ENCODE data around the gene ZC3H6. TPM values are rescaled to one million over a fixed set of nuclear protein-coding genes. Genes with fewer than 3 reads are reported as not detected.

ZC3H6 gene
- total and polyA plus RNA-seq, 2 donors (not counting 1 experiment from before 2014, with no cell fraction given), result 2.8 to 21.9 TPM

DNA sequence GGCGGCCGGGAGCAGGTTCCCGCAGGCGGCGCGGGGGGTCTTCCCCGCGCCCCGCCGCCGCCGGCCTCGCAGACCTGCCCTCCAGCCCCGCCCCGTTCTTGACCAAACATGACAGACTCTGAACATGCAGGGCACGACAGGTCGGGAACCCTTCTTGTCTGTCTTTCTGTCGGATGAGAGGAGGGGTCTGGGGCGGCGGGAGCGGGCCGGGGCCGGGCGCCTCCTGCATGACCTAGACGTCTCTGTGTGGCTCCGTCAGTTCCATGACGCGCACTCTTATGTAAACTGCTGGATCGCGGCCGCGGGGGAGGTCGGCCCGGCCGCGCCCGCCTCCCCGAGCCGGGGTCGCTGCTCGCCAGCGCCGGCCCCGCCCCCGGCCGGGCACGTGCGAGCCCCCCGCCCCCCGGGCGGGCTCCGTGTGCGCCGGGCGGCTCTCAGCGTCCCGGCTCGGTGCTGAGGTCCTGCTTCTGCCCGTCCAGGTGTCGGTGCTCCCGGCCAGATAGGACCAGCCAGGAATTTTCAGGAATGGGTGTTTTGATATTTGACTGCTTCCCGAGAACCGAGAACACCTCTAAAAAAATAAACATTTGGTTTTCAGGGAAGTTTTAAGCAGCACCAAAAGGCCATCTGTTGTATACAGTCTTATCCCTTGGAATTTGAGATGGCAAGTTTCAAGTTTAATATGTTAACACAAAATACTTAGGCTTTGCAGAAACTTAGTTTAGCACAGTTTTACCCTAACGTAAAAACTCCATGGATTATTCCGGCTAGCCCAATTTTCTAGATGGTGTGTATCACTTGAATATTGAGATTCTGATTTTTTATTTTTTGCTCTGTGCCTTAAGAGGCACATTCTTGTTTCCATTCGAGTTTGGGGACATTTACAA, 733 bp downstream of the ZC3H6 start:
- ChIA-PET POLR2A (interaction anchor here (1.6 to 1.7 kb wide), 2 partner anchors 13 to 17 kb away, joined by 4 read pairs; no protein-coding TSS in a partner anchor), CTCF (interaction anchor here (1.1 kb wide), 1 partner anchor 30 kb away, joined by 3 read pairs; no protein-coding TSS in a partner anchor)
- Histone ChIP-seq H3K4me2 (replicated peaks; ENCODE audit: low read depth, low read length, poor library complexity, severe bottlenecking) (peak overlapping the region; percentile 86), H3K79me2 (ENCODE audit: control insufficient read depth, insufficient read depth, low read length) (peaks cover 7% of the 10 kb centered on the region), H3K27me3 (replicated peaks in 1 of 4; ENCODE audit: control extremely low read depth in 1 of 4, control insufficient read depth in 3 of 4, insufficient read depth in 4 of 4, low read length in 3 of 4) (no peaks in the 10 kb centered on the region), H4K20me1 (ENCODE audit: control insufficient read depth, insufficient read depth, low read length, poor library complexity, severe bottlenecking) (no peaks in the 10 kb centered on the region), H3K9ac (ENCODE audit: low read length) (peak overlapping the region; percentile 100), H3K4me1 (ENCODE audit: control insufficient read depth in 2 of 2, insufficient read depth in 2 of 2, low read length in 2 of 2) (peaks cover 4 to 10% of the 10 kb centered on the region in 2 donors), H2AFZ (ENCODE audit: insufficient read depth, low read depth, low read length, poor library complexity, severe bottlenecking) (peak overlapping the region; percentile 86), H3K9me3 (ENCODE audit: control extremely low read depth in 1 of 3, control insufficient read depth in 2 of 3, insufficient read depth in 1 of 3, low read length in 2 of 3) (no peaks in the 10 kb centered on the region), H3K36me3 (replicated peaks in 1 of 2; ENCODE audit: control extremely low read depth in 1 of 2, control insufficient read depth in 1 of 2, extremely low read depth in 1 of 2, insufficient read depth in 2 of 2, low read length in 1 of 2) (no peaks in the 10 kb centered on the region), H3K4me3 (ENCODE audit: control extremely low read depth in 1 of 5, extremely low read depth in 1 of 5, insufficient read depth in 1 of 5, low read depth in 2 of 5, low read length in 4 of 5) (peak overlapping the region; percentile 81 to 99 (median 97)), H3K27ac (ENCODE audit: low read length in 2 of 2) (peak overlapping the region; percentile 99 to 100)
- TF ChIP-seq EZH2 (IDR thresholded peaks at IDR 0.05; ENCODE audit: borderline replicate concordance, insufficient read depth, low read depth, low read length, poor library complexity, severe bottlenecking), result no peak
- TF ChIP-seq, protein P1, sequence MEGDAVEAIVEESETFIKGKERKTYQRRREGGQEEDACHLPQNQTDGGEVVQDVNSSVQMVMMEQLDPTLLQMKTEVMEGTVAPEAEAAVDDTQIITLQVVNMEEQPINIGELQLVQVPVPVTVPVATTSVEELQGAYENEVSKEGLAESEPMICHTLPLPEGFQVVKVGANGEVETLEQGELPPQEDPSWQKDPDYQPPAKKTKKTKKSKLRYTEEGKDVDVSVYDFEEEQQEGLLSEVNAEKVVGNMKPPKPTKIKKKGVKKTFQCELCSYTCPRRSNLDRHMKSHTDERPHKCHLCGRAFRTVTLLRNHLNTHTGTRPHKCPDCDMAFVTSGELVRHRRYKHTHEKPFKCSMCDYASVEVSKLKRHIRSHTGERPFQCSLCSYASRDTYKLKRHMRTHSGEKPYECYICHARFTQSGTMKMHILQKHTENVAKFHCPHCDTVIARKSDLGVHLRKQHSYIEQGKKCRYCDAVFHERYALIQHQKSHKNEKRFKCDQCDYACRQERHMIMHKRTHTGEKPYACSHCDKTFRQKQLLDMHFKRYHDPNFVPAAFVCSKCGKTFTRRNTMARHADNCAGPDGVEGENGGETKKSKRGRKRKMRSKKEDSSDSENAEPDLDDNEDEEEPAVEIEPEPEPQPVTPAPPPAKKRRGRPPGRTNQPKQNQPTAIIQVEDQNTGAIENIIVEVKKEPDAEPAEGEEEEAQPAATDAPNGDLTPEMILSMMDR (IDR thresholded peaks at IDR 0.05), result no peak
- H3K27ac Mint-ChIP-seq, result peak overlapping the region; percentile 100
- ATAC-seq (ENCODE audit: low read depth) (peak; percentile 54), DNase-seq (peak; percentile 87)
- intact Hi-C loops (cut with micrococcal nuclease), result loop anchor here (1.0 to 5.0 kb wide), 8 partner anchors 21 to 1599 kb away; partner anchors contain the start of genes ANAPC1, BUB1, CHCHD5 and POLR1B
- H3K27me3 Mint-ChIP-seq, result no peaks in the 10 kb centered on the region
- H3K4me3 Mint-ChIP-seq, result peak overlapping the region; percentile 96
- H3K4me1 Mint-ChIP-seq, result peaks cover 20% of the 10 kb centered on the region
- no peaks in the 10 kb centered on the region for H3K9me3 Mint-ChIP-seq (ENCODE audit: insufficient read depth)
- under 1% methylated on average over 61 of the region's 66 CpGs for whole genome bisulfite sequencing (ENCODE audit: insufficient coverage)
